GM19468 (cell line): ENCODE data around the gene MYOD1.

ENCODE experiments used
- ATAC-seq: cut with Tn5 transposase; IDR thresholded peaks from one replicate; pipeline ENCODE4 v1.9.1; 2021; ENCODE audit warnings: mild to moderate bottlenecking, moderate library complexity, moderate number of reproducible peaks; ENCODE audit not compliant: unreplicated experiment; ENCODE audit errors: extremely low read depth

The MYOD1 gene

GRCh38 chr11:17766590-17766989, 47.2 kb downstream of the MYOD1 start:
- ATAC-seq, result no peak

- ATAC-seq, result no peak
Measured at GRCh38 chr11:17767301-17767885, 48.0 kb downstream of the MYOD1 start.

GRCh38 chr11:17767914-17768313, 48.5 kb downstream of the MYOD1 start:
- ATAC-seq, result no peak

GRCh38 chr11:17768547-17768946, 49.2 kb downstream of the MYOD1 start:
- ATAC-seq, result no peak

GRCh38 chr11:17769218-17769617, 49.8 kb downstream of the MYOD1 start:
- no peak for ATAC-seq

- ATAC-seq, result no peak
Measured at GRCh38 chr11:17770048-17770652, 50.8 kb downstream of the MYOD1 start.

GRCh38 chr11:17770917-17771316, 51.5 kb downstream of the MYOD1 start:
- no peak for ATAC-seq

- no peak for ATAC-seq
Measured at GRCh38 chr11:17771415-17771814, 52.0 kb downstream of the MYOD1 start.
